ENCODE data around the gene LAPTM5. TPM values are rescaled to one million over a fixed set of nuclear protein-coding genes. Genes with fewer than 3 reads are reported as not detected.
A peak's percentile ranks its signal among the peaks of the same experiment; 100 is the strongest.

Gene LAPTM5
- total RNA-seq, 4 donors from 2014 or later = 25.3 to 97.3 (median 46.4) TPM

GRCh38 chr1:30753118-30753517 lies 4.5 kb downstream of the LAPTM5 start:
- H3K4me3 ChIP-seq (replicated peaks in 1 of 3) = no peak overlapping the region
- H3K27me3 ChIP-seq = no peaks in the 10 kb centered on the region
- no peak overlapping the region for H3K27ac ChIP-seq
- H3K36me3 ChIP-seq = no peaks in the 10 kb centered on the region
- H3K9me3 ChIP-seq = no peaks in the 10 kb centered on the region
- 71 to 73% methylated on average over 3 of the region's 3 CpGs for WGBS, 2 donors
- no peak for DNase-seq
- peaks cover 0 to 4% of the 10 kb centered on the region in 2 donors for H3K4me1 ChIP-seq
- intact Hi-C loops (cut with DNase I) = no loop called here
- no peak for TF ChIP-seq CTCF (IDR thresholded peaks at IDR 0.05)
- no peak for TF ChIP-seq POLR2A (IDR thresholded peaks at IDR 0.05)

- Histone ChIP-seq H3K9me3 (no peaks in the 10 kb centered on the region), H3K27me3 (no peaks in the 10 kb centered on the region), H3K4me3 (replicated peaks in 1 of 3) (no peak overlapping the region), H3K27ac (no peak overlapping the region), H3K36me3 (no peaks in the 10 kb centered on the region), H3K4me1 (peaks cover 0 to 4% of the 10 kb centered on the region in 2 donors)
- intact Hi-C loops (cut with DNase I) = no loop called here
- no peak for DNase-seq
- TF ChIP-seq POLR2A (IDR thresholded peaks at IDR 0.05) = no peak
- 84 to 85% methylated on average over 9 of the region's 9 CpGs for whole genome bisulfite sequencing, 2 donors
Observed at GRCh38 chr1:30752651-30752908, 5.0 kb downstream of the LAPTM5 start.

GRCh38 chr1:30751830-30752650 lies 5.5 kb downstream of the LAPTM5 start:
- Histone ChIP-seq H3K4me1 (peaks cover 0 to 4% of the 10 kb centered on the region in 2 donors), H3K27me3 (no peaks in the 10 kb centered on the region), H3K36me3 (no peaks in the 10 kb centered on the region), H3K27ac (no peak overlapping the region), H3K9me3 (no peaks in the 10 kb centered on the region), H3K4me3 (replicated peaks in 1 of 3) (no peak overlapping the region)
- no peak for DNase-seq
- intact Hi-C loops (cut with DNase I) = no loop called here
- WGBS, 2 donors = 74 to 79% methylated on average over 8 of the region's 8 CpGs
- TF ChIP-seq POLR2A (IDR thresholded peaks at IDR 0.05) = no peak
- no peak for TF ChIP-seq CTCF (IDR thresholded peaks at IDR 0.05)

GRCh38 chr1:30750731-30751291 lies 6.8 kb downstream of the LAPTM5 start:
- TF ChIP-seq CTCF (IDR thresholded peaks at IDR 0.05) (no peak), POLR2A (IDR thresholded peaks at IDR 0.05) (no peak)
- Histone ChIP-seq H3K4me3 (replicated peaks in 1 of 3) (no peak overlapping the region), H3K9me3 (no peaks in the 10 kb centered on the region), H3K36me3 (no peaks in the 10 kb centered on the region), H3K27ac (no peak overlapping the region), H3K27me3 (no peaks in the 10 kb centered on the region), H3K4me1 (no peaks in the 10 kb centered on the region)
- no peak for DNase-seq
- 64 to 100% methylated on average over 4 of the region's 10 CpGs for WGBS, 2 donors
- intact Hi-C loops (cut with DNase I) = no loop called here

- Histone ChIP-seq H3K9me3 (no peaks in the 10 kb centered on the region), H3K27me3 (no peaks in the 10 kb centered on the region), H3K36me3 (no peaks in the 10 kb centered on the region), H3K4me1 (no peaks in the 10 kb centered on the region), H3K4me3 (replicated peaks in 1 of 3) (no peak overlapping the region), H3K27ac (peak overlapping the region in 1 of 3 donors; percentile 24)
- TF ChIP-seq CTCF (IDR thresholded peaks at IDR 0.05) (no peak), POLR2A (IDR thresholded peaks at IDR 0.05) (no peak)
- intact Hi-C loops (cut with DNase I) = no loop called here
- WGBS, 2 donors = 75 to 85% methylated on average over 23 of the region's 23 CpGs
- no peak for DNase-seq
Observed at GRCh38 chr1:30749691-30750583, 7.6 kb downstream of the LAPTM5 start.

Data from thyroid gland (tissue), 4 donors.